Erythroblast (primary cell): Measurements from ENCODE around the gene PHKG2.
A peak's percentile ranks its signal among the peaks of the same experiment; 100 is the strongest.

Experiments used
- DNase-seq, 2 experiments: peaks; one replicate each; lab custom pipeline; 2025; lab: John Stamatoyannopoulos, UW
- GATA1 ChIP-seq: IDR thresholded peaks from 2 replicates; pipeline ENCODE4 v1.6.1; 2011; ENCODE audit warnings: low read depth, mild to moderate bottlenecking, control low read depth, low read length, moderate library complexity
- POLR2A ChIP-seq: IDR thresholded peaks from 2 replicates; pipeline ENCODE4 v1.6.1; 2011; ENCODE audit warnings: mild to moderate bottlenecking, low read length

Gene PHKG2

DNA sequence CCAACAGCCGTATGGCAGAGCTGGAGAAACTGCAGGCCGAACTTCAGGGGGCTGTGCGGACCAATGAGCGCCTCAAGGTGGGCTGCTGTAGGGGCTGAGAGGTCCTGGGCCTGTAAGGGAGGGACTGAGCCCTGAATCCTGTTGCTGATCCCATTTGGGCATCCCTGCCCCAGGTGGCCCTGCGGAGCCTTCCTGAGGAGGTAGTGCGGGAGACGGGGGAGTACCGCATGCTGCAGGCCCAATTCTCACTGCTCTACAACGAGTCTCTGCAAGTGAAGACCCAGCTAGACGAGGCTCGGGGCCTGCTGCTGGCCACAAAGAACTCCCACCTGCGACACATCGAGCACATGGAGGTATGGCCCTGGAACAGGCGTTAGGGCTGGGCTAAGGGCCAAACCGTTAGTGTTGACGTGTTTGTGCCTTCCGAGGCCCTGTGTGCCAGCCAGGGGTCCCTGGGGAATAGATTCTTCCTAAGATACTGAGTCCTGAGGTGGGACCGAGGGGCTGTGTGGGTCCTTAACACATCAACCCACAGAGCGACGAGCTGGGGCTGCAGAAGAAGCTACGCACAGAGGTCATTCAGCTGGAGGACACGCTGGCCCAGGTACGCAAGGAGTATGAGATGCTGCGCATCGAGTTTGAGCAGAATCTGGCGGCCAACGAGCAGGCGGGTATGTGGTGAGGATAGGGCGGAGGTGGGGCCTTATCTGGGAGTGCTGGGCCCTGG is 18.1 kb downstream of the PHKG2 start:
- no peak for TF ChIP-seq POLR2A
- no peak for TF ChIP-seq GATA1
- DNase-seq: peak; percentile 93 to 97

DNA sequence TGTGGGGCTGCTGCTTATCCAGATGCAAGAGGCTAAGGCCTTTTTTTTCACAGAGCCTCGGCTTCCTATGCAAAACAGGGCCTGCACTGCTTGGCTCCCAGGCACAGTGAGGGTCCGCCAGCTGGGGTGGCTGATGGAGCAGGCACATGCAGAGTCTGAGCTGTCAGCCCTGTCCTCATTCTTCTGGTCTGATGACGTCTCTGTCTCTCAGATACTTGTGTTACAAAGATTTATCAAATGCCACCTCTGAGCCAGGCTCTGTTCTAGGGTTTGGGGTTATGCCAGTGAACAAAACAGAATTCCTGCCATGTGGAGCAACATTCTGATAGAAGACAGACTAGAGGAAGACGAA is 18.7 kb downstream of the PHKG2 start:
- DNase-seq: no peak
- TF ChIP-seq POLR2A: peak; percentile 21
- peak; percentile 19 for TF ChIP-seq GATA1

DNA sequence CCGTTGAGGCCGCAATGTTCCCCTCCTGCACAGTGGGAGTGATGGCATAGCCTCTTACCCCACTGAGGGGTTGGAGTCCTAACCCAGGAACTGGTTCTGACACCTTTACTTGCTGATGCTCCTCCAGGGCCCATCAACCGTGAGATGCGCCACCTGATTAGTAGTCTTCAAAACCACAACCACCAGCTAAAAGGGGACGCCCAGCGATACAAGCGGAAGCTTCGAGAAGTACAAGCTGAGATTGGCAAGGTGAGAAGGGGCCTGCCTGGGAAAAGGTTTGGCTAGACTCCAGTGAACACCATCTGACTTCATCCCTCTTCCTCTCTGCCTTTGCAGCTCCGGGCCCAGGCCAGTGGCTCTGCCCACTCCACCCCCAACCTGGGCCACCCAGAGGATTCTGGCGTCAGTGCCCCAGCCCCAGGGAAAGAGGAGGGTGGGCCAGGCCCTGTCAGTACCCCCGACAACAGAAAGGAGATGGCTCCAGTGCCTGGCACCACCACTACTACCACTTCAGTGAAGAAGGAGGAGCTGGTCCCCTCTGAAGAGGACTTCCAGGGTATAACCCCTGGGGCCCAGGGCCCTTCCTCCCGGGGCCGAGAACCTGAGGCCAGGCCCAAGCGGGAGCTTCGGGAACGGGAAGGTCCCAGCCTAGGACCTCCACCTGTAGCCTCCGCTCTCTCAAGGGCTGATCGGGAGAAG is 19.7 kb downstream of the PHKG2 start:
- DNase-seq: no peak
- TF ChIP-seq GATA1 (no peak), POLR2A (no peak)

DNA sequence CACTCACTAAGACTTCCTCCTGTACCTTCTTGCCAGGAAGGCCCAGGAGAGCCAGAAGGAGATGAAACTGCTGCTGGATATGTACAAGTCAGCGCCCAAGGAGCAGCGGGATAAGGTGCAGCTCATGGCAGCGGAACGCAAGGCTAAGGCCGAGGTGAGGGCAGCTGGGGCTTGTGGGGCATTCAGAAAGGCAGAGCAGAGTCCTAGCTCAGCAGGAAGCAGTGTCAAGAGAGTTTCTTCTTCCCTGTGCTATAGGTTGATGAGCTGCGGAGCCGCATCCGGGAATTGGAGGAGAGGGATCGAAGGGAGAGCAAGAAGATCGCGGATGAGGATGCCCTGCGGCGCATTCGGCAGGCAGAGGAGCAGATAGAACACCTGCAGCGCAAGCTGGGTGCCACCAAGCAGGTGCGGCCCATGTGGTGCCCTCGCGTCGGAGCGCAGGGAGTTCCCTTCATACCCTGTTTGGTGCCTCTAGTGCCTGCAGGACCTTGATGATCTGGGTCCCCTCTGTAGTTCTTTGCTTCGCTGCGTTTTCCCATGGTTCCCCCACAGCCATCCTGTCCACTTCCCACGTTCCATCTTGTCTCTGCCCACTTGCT is 20.5 kb downstream of the PHKG2 start:
- no peak for DNase-seq
- TF ChIP-seq GATA1 (no peak), POLR2A (no peak)

DNA sequence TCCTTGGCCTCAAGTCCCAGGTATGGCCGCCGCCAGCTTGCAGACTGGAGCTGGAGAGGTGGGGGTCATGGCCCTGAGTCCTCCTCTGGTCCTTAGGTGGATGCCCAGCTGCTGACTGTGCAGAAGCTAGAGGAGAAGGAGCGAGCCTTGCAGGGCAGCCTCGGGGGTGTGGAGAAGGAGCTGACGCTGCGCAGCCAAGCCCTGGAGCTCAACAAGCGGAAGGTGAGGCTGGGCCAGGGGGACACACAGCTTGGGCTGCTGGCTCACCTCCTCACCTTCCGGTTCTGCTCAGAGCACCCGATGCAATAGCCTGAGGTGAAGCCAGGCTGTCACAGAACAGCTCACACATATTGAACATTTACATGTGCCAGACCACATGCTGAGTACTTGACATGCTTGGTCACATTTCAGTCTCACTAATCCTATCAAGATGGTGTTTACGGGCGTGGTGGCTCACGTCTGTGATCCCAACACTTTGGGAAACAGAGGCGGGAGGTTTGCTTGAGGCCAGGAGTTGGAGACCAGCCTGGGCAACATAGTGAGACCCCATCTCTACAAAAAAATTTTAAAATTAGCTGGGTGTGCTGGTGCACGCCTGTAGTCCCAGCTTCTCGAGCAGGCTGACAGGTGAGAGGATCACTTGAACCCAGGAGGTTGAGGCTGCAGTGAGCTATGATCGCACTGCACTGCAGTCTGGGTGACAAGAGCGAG is 21.3 kb downstream of the PHKG2 start:
- no peak for TF ChIP-seq POLR2A
- TF ChIP-seq GATA1: no peak
- DNase-seq: no peak

DNA sequence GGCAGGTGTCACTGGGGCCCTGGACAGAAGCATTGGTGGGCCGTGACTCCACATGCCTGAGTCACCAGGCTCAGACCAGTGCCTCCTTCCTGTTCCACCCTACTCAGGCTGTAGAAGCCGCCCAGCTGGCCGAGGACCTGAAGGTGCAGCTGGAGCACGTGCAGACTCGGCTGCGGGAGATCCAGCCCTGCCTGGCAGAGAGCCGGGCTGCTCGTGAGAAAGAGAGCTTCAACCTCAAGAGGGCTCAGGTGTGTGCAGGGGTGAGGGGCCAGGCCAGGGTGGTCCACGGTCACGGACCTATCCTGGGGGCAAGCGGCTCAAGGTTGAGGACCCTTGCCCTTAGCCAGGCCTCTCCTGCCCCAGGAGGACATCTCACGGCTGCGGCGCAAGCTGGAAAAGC is 23.5 kb downstream of the PHKG2 start:
- no peak for TF ChIP-seq POLR2A
- TF ChIP-seq GATA1: no peak
- no peak for DNase-seq

DNA sequence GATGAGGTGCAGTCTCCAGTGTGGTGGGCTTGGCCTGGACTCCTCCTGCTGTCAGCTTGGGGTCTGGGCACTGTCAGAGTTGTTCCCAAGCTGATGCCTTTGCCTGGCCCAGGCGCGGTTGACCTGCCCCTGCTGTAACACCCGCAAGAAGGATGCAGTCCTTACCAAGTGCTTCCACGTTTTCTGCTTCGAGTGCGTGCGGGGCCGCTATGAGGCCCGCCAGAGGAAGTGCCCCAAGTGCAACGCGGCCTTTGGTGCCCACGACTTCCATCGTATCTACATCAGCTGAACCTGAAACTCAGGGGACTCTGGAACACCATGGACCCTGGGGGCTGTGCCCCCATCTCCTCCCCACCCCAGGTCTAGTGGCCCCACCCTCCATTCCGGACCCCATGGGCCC is 25.6 kb downstream of the PHKG2 start:
- no peak for TF ChIP-seq GATA1
- no peak for TF ChIP-seq POLR2A
- DNase-seq: no peak

DNA sequence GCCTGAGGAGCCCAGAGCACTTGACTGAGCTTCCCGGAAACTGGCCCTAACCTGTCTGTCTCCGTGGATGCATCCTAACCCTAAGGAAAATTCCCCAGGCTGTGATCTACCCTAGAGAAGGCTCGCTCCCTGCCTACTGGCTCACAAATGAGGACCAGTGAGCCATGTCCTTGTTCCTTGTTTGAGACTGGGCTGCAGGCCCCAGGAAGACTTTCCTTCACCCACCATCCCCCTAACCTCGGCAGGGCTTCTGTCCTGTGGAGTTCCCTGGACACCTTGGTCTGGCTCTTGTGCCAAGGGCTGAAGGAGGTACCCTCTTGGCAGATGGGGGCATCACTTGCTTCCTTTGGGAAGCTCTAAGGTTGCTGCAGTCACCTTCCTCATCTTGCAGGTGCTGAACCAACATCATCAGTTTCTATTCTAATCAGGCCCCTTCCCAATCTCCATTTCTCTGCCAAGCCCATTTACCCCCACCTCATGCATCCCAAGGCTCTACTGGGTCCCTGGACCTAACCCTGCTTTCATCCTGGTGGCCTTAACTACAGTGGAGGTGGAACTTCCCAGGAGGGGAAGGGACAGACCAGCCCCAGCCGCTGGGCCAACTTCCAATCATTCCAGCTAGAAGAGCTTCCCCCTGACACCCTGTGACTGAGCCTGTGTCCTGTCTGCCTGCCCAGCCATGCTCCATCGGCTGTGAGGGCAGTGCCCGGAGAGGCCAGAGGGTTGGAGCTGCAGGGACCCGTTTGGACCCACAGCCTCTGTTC is 26.3 kb downstream of the PHKG2 start:
- DNase-seq: no peak
- TF ChIP-seq GATA1 (no peak), POLR2A (no peak)

DNA sequence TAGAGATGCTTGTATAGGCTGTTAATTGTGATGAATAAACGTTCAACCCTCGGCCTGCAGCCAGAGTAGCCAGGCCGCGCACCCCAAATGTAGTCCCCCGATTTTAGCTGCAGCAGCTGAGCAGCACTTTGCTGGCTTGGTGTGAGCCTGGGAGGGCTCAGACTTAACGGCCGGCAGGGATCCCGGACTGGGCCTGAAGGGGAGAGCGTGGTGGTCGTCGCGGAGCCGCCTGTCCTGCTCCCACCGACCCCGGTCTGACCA is 26.8 kb downstream of the PHKG2 start:
- no peak for DNase-seq
- TF ChIP-seq POLR2A (no peak), GATA1 (no peak)

DNA sequence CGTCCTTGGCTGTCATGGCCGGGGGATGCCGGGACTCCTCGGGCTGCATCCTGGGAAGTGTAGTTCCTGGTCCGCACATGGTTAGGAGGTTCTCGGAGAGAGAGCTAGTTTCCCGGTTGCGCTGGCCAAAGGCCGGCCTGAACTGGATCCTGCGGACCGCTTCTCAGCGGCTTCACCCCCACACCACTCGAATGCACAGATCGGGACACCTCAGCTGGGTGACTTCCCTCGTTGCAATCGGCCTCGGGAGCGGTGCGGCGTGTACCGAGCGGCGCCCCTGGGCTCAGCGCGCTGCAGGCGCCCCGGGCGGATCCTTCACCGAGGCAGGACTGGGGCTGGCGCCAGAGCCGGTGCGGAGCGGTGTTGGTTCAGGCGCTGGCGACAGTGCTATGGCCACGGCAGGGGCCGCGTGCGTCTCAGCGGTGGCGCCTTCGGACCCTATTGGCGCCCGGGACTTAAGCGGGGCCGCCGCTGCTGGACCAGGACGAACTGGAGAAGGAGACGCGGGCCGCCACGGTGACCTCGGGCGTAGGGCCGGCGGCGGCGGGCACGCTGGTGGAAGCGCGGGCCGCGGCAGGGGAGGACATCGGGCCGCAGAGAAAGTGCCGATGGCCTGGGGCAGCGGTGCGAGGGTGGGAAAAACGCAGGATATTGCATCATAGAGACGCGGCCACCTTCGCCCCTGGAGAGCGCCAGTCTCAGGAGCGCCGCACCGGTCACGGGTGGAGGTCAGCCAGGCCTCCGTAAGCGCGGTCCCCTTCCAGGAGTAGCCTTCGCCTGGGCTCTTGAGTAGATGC is 27.4 kb downstream of the PHKG2 start:
- no peak for TF ChIP-seq GATA1
- TF ChIP-seq POLR2A: peak; percentile 88
- DNase-seq: peak; percentile 81 to 84

DNA sequence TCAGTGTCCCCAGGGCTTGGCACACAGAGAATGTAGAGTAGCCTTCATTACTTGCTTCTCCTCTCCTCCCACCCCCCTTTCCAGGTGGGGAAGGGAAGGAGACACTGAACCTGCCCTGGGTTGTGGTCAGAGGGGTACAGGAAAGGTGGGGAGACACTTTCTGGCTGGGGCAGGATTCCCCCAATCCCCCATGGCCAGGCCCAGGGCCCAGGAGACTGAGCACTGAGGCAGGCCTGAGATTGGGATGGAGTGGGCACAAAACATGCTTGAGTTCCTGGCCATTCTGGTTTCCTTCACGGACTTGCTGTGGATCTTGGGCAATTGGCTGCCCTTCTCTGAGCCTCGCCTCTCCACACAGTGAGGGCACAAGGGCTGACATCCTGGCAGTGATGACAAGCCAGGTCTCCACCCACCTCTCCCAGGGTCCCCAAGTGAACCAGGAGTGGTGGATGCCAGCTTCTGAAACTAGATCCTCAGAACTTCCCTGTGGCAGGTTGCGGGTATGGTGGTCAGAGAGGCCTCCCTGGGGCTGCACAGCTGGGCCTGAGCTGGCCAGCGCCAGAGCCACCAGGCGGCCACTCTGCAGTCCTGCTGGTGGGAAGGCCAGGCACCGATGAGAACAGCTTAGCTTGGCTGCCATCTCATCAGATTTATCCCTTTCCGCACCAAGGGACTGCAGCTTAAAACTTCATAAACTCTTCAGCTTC is 29.5 kb downstream of the PHKG2 start:
- no peak for DNase-seq
- TF ChIP-seq POLR2A (no peak), GATA1 (no peak)

DNA sequence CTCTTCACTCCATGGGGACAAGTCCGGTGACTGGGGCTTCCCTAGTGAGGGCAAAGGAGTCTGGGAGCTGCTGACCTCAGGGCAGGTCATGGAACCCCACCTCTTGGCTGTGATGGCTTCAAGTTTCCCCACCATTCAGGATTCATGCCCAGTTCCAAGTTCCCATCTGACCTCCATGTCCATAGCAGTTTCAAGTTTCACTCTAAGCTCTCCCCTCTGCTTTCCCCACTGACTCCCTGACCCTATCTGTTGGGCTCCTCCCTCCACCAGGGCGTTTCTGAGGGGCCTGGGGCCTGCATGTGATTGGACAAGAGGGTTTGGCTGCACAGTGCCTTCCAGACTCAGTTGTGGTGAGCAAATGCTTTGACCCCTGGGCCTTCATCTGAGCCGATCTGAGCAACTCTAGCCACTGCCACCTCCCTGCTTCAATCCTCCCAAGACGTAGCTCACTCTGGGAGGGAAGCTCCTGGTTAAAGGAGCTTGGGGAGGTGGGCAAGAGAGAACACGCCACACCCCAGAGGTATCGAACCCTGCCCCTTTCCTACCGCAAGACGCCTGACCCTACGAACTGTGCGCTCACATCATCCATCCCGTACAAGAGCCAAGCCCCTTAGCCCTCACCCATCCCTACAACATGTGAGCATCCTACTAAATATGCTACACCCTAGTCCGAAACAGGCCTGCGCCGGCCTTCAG is 30.5 kb downstream of the PHKG2 start:
- no peak for TF ChIP-seq POLR2A
- no peak for TF ChIP-seq GATA1
- peak in 1 of 2 experiments; percentile 60 for DNase-seq
